Suppressor macrophage treated with lipopolysaccharide for 4 hours (primary cell): Measurements from ENCODE around the gene KLF13.
A peak's percentile ranks its signal among the peaks of the same experiment; 100 is the strongest.

Experiments used
- DNase-seq: peaks from one replicate; pipeline ENCODE4 v3.0.0-alpha.2; 2020

The KLF13 gene

DNA sequence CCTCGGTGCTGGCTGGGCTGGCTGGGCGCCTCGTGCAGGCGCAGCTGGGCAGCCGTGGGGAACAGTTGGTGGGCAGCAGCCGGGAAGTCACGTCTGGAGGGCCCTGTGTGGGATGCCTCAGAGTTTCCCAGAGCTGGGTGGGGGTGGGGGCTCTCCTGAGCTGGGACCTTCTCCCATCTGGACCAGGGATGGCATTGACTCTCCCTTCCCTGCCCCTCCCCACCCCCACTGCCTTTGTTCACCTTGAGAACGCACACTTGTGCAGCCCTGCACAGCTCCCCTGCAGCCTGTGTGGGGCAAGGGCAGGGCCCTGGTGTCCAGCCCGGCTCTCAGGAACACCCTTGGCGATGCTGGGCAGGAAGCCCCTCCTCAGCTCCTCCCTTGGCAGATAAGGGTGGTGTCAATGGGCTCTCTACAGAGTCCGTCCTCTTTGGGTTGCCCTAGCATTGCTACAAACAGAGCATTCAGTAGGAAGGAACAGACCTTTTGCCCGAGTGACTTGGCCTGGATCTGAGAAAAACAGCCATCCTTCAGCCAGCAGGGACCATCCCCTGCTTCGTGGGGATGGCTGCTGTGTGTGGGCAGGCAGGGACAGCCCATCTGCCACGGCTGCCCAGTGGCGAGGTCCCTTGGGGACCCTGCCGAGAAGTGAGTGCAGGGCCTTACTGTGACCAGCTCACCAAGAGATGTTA lies 25.5 kb upstream of the KLF13 start:
- DNase-seq = no peak

DNA sequence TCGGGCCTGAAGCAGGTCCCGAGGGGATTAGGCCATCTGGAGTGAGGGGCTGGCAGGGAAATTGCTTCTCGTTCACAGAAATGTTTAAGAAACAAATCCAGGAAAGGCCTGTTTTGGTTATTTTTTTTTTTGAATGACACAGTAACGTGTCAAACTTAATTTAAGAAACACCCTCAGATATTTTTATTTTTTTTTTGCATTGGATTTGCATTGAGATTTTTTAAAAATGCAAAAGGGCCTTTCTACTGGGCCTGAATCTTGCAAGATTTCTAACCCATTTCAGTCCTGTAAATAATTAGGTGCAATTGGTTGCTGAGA lies 25.0 kb upstream of the KLF13 start:
- no peak for DNase-seq

DNA sequence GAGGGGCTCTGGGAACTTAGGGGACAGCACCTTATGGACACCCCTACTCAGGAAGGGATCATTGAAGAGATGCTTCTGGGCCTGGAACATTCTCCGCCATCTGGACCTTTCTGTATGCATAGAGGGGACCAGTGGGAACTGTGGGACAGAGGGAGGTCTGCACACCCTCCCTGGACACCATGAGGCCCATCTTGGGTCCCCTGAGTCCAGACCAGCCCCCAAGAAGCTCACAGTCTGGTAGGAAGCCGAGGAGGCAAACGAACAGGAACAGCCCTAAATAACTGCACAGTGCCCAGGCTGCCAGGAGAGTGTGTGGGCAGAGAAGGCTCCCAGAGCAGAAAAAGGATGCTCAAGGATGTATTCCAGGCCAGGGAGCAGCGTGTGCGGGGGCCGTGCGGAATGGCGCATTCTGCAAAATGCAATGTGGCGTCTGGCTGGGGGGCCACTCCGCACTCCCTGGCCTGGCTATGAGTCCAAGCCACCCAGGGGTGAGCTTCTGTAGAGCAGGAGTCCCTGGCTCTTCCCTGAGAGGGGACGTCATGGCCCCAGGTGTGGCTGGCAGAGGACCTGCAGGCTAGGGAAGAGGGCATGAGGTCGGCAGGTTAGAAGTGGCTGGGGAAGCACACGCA lies 24.5 kb upstream of the KLF13 start:
- no peak for DNase-seq

DNA sequence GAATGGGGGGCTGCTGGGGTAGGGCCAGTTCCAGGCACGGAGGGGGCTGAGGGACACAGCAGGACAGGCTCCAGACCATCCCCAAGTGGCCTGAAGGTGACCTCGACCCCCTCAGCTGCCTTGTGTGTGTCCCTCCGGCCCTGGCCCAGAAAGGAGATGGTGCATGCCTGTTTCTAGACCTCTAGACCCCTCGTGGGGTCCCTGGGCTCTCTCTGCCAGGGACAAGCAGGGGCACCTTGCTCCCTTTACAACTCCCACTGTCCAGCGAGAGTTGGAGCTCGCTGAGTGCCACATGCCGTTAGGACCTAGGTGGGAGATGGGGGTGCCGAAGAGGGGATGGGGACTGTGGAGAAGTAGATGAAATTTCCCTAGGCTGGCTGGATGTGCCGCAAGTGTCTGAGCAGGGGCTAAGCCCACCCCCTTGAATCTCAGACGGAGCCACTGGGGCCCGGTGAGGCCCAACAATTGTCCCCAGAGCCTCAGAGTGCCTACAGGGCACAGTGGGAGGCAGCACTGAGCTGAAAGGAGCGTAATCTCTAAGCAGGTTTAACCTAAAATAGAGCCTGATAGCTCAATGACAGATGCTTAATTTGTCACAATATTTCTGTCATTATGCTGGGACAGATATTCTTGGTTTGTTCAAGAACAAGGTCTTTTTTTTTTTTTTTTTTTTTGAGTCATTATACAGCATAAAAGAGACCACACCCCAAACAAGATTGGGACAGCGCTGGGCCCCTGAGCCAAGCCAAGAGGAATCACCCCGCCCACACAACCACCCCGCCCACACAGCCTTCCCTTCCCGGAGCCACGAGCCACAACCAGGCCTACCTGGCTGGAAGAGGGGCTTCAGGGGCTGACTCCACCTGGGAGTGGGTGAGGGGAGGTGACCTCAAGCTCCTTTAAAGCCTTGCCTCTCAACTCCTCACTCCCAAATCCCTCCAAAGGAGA lies 23.6 kb upstream of the KLF13 start:
- peak; percentile 49 for DNase-seq

DNA sequence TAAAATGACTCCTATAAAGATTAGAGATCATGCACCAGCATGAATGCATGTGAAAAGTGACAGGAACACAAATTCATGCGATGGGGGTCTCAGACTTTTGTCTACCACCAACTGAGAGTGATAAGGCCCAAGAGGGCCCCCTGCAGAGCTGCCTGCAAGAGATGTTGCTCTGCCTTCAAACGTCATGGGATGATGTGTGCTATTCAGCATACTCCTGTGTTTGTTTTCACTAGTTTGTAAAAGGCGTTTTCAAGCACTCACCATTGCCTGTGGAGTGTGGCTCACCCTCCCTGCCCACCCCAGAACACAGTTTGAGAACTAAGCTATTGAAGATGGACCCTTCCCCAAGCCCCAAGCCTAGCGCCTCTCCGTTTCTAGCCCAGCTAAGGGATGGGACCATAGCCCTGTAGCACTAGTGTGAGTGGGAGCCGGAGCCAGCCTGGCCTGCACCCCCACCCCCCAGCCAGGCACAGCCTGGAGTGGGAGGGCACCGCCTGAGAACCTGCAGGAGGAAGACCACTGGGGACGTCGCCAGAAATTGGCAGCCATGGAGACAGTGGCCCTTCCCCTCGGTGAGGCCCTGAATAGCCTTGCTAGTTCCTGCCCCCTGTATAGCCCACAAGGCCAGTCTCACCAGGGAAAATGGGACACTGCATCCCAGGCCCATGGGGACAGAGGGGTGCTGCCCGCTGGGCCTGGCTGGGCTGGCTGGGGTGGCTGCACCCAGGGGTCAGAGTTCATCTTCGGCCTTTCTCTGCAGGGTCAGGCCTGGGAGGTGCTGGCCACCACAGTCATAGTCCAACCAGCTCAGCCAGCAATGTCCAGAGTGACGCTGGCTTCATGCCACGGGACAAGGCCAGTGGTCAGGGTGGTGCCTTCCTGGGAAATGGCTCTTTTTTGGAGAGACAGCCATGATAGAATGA lies 22.6 kb upstream of the KLF13 start:
- DNase-seq = no peak

DNA sequence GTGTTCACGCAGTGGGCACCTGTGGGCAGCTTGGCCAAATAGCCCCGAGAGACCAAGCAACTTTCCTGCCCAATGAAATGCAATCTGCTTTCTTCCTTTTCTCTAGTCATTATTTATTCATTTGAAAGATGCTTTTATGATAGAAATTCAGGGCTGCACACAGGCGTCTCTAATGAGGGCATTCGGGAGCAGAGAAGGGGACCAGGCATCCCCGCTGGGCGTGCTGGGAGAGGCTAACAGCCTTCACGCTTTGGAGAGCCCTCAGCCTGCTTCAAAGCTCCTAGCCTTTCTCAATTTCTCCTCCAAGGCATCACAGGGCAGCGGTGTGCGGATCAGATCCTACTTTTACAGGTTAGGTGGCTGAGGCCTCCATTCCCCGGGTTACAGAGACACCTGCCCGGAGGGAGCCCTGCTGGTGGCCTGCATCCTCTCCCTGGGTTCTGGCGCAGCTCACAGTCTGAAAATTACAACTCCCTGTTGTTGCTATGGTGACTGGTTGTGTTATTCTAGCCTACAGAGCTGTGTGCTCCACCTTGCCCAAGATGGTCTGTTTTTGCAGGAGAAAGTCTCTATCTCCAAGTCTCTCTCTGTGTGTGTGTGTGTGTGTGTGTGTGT lies 21.8 kb upstream of the KLF13 start:
- DNase-seq = no peak

DNA sequence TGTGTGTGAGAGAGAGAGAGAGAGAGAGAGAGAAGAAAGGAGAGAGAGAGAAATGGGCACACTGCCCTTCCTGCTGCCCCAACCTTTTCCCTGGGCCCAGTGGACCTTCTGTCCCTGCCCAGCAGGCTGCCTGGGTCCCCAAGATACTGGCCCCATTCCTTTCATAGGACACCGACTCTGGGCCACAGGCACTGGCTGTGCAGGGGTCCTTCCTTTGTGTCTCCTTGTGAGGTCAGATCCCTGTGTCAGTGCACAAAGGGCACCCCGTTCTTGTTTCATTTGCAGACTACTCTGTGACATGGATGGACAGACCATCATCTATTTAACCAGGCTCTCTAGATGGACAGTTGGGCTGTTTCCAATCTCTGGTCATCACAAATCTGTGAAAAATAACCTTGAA lies 21.3 kb upstream of the KLF13 start:
- no peak for DNase-seq

DNA sequence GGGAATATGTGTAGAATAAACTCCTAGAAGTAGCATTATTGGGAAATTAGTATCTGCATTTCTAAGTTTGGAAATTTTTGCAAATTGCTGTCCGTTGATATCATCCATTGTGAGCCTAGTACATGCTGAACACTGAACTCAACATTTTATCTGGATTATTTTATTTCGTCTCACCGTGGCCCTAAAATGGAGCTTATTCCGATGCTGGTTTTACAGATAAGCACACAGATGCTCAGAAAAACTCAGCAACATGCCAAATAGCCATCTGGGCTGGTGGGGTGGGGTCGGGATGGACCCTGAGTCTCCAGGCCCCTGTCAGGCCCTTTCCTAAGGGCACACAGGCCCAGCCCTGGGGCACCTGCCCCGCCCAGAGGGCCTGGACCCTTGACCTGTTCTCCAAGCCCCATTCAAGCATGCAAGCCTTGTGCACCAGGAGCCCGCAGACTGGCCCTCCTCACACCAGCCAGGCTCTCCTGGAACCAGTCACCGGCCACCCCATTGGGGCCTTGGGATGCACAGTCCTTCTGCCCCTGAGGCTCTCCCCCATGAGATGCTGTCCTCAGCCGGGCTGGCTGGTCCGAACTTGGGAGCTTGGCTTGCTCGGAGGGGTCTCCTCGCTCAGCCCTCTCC lies 20.7 kb upstream of the KLF13 start:
- no peak for DNase-seq

DNA sequence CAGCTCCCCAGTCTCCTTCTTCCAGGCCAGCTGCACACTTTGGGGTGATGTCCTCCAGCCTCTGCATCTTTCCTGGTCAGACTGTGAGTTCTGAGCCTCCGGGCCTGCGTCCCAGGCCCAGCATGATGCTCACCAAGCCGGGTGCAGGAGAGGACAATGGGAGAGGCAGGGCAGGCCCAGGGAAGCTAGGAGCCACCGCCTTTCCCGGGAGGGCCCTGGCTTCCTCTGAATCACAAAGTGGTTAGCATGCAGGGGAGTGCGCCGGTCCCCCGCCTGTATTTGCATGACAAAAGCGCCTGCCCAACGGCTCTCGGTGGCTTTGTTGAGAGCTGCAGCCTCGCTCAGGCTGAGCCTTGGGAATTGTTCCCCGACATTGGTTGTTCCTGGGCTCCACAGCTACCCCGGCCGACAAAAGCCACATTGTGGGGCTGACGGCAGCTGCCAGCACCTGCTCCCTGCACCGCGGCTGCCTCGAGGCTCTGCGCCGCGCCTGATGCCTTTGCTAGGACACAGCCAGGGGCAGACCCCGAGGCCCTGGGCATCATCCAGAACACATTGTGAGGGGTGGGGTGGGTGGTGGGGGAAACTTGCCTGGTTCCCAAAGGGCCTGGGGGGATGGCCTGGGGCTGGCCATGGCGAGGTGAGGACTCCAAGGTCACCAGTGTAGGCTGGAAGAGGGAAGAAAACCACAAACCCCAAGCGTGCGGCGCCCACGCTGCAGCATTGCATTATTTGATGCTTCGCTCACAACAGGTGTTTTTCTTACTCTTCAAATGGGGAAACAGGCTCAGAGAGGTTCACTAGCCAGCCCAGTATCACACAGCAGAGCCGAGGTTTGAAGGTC lies 20.0 kb upstream of the KLF13 start:
- no peak for DNase-seq

DNA sequence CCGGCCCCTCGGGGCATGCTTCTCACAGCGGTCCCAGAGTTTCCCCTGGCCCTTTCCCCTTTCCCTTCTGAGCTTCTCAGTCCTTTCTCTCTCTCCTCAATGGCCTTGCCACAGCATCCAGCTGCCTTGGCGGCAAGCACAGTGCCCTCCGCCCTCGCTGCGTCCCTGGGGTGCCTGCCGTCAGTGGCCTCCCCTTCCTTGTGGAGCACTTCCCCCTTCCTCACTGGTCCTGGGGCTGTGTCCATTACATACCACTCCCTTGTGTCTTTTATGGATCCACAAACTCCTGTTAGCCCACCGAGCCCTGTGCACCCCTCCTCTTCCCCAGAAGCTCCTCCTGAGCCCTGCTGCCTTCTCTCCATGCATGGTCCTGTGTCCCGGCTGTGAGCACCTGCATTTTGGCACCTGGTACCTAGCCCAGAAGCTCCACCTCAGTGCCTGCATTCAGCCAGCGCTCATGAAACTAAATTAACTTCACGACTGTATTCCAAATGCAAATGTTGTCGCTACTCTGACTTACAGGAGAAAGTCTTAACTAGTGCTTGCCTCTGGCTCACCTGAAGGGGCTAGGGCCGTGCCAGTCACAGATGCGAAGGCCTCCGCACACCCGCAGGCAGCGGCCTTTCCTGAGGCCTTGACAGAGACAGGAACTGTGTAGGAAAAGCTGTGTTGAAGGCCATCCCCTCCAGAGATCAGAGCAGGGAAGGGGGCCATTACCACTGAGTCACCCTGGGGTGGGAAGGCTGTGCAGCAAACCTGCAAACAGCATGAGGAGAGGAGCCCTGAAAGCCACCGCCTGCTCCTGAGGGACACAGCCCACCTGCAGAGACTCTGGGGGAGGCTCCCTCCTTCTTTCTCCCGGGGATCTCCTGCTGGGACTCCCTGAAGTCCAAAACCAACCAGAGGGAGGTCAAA lies 19.1 kb upstream of the KLF13 start:
- no peak for DNase-seq

DNA sequence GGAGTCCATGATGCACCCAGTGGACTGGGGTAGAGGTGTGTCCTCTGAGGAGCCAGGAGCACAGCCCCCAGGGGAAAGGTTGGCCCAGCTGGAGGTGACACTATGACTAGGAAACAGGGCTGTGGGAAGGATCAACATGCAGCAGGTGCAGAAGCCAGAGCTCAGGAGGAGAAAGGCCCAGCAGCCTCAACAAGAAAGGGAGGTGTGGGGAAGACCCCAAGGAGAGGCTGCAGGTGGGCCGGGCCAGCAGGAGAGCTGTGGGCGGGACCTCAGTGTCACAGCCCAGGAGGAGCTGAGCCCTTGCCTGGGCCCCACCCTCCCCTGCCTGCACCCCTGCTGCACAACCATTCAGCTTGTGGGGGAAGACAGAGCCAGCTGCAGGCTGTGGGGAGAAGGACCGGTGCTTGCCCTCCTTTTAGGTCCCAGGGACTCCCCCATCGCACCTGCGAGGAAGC lies 18.4 kb upstream of the KLF13 start:
- no peak for DNase-seq

DNA sequence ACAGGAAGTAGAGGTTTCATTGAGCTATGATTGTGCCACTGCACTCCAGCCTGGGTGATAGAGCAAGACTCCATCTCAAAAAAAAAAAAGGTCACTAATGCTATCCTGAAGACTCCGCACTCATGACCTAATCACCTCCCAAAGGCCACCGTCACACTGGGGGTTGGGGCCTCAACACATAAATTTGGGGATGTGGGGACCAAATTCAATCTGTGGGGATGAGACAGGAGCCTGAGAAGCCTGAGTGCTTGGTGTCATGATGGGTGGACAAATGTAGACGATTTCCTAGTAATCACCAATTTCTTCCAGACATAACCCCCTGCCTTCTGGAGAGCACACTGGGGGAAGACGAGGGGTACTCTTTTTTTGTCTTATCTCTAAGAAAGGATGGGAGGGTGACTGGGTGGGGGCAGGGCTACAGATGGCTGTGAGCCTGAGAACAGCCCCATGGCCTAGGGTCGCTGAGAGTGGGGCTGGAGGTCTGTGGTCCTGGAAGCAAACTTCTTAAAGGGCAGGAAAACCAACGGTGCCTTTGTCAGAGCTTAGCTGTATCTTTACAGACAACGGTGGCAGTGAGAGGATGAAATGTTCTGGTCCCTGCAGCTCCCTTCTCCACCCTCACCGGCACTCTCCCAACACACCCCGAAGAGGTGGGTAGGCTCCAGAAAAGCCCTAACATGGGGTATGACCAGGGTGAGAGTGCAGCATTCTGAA lies 16.6 kb upstream of the KLF13 start:
- DNase-seq = no peak

DNA sequence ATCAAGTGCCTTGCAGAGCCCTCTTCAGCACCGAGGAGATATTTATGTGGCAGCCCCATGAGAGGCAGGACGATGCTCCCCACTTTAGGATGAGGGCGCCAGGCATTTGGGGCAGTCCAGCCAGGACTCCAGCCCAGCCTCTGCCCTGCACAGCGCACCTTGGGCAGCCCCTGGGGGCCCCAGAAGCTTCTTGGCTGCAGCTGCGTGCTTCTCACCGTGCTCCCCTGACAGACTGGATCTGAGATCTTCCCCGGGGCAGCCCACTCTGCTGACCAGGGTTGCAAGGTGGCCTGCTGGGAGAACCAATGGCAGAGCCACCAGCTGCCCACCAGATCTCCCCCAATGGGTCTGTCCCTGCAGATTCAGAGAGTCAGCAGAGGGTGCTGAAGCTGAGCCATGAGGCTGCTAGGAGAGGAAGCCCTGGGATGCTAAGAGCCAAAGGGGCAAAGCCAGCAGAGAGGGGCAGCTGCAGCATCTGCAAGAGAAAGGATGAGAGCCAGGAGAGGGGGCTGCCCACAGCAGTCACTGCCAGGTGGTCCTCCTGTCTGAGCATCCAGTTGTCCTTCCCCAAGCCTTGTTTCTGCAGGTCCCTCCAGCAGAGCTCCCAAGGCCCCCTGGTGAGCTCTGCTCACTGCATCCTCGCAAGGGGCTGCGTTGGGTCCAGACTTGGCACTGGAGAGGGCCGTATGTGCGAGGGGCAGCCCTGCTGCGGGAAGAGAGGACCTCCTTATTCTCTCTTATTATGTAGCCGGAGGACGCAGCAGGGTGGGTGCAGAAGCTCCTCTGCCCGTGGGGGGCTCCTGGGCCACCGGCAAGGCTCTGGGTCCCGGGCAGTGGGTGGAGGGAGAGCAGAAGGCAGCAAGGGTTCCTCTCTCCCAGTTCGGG lies 14.7 kb upstream of the KLF13 start:
- no peak for DNase-seq

DNA sequence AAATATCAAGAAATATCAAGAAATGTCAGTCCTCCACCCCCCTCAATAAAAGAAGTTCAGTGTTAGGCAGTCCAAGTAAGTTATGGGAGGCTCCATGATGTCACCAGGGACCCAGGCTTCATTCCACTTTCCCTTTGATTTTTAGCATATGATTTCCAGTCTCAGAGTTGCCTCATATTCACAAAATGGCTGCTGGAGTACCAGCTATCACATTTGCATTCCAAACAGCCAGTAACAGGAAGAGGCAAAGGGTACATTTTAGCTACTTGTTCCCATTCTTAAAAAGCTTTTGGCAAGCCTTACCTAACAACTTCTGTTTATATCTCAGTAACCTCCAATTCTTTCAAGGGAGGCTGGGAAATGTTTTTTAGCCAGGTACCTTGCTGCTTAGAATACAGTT lies 13.4 kb upstream of the KLF13 start:
- DNase-seq = no peak

DNA sequence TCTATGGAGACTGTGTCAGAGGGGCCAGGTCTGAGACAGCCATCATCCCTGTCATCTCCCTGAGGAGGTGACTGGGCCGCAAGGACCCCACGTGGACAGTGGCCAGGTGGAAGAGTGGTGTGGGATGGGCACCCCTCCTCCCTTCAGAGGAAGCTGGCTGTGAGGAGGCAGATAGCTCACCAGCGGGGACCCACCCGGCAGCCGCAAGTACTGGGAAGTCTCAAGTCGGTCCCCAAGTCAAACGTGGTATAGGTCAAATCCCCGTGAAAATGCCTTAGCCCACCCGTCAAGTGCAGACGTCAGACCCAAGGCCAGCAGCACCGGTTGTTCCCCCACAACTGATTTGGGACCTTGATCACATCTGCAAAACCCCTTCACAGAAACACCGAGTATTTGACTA lies 12.3 kb upstream of the KLF13 start:
- DNase-seq = no peak

DNA sequence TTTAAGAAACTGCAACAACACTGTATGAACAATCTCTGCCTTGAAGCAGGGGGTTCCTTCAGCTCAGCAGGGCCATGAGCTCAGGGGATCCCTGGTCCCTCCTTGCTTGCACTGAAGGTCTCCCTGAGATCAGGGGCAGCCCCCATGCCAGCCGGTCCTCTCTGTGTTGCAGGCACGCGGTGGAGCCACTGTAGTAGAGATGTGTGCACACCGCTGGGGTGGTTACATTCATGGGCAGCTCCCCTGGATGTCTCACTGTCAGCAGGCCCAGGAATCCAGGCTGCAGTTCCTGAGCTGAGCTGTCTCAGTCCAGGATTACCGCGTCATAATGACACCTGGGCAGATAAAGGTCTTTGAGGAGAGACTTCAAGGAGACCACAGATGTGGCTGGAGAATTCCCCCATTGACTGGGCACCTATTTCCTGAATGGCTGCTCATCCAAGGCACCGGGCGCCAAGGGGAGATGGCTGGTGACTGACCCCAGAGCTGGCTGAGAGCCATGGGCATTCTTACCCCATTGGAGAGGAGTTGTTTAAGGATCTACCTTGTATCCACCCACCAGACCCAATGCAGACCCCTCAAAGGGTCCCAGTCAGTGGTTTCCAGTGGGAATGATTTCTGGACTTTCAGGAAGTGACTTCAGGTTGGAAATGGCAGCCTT lies 10.4 kb upstream of the KLF13 start:
- no peak for DNase-seq

DNA sequence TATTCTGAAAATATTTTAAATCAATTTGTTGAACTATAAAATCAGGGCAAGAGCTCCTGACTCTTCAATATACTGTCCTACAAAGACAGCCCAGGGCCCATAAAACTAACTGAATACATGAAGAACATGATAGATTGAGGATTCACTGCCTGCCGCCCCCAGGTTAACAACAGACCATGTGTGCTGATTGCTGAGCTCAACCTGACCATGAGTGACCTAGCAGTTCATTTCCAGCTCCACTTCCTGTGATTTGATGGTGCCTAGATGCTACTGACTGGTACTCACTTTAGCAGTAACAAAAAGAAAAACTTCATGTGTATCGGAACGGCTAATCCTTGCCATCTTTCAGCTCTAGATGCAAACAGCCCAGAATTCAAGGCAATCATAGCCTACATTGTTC lies 9.6 kb upstream of the KLF13 start:
- no peak for DNase-seq
